LNCaP clone FGC (cell line): ENCODE measurements around the gene PRKAR1B.

ENCODE experiments used
- DNase-seq: peaks from one replicate; pipeline ENCODE4 v3.0.0-alpha.2; 2011; ENCODE audit warnings: low read depth
- H3K4me3 ChIP-seq: 2 replicates; pipeline ENCODE4 v1.5.1; 2011; ENCODE audit warnings: mild to moderate bottlenecking, low read depth, low read length, control low read depth
- TF ChIP-seq, protein P1 (sequence below): IDR thresholded peaks from 2 replicates; pipeline ENCODE4 v1.5.1; 2012; ENCODE audit warnings: mild to moderate bottlenecking; ENCODE audit not compliant: control insufficient read depth, insufficient read depth; ENCODE audit errors: extremely low read depth

The PRKAR1B gene

DNA sequence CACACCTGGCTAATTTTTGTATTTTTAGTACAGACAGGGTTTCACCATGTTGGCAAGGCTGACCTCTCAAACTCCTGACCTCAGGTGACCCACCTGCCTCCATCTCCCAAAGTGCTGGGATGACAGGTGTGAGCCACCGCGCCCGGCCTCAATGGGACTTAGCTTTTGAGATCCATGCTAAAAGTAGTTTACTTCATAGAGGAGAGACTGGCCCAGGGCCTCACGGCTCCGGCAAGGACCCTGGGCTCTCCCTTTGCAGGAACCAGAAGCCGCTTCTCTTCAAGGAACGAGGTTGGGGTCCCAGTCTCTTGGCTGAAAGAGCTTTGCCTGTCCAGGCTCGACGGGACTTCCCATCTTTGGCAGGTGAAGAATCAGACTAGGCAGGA, 30.7 kb downstream of the PRKAR1B start:
- TF ChIP-seq, protein P1, sequence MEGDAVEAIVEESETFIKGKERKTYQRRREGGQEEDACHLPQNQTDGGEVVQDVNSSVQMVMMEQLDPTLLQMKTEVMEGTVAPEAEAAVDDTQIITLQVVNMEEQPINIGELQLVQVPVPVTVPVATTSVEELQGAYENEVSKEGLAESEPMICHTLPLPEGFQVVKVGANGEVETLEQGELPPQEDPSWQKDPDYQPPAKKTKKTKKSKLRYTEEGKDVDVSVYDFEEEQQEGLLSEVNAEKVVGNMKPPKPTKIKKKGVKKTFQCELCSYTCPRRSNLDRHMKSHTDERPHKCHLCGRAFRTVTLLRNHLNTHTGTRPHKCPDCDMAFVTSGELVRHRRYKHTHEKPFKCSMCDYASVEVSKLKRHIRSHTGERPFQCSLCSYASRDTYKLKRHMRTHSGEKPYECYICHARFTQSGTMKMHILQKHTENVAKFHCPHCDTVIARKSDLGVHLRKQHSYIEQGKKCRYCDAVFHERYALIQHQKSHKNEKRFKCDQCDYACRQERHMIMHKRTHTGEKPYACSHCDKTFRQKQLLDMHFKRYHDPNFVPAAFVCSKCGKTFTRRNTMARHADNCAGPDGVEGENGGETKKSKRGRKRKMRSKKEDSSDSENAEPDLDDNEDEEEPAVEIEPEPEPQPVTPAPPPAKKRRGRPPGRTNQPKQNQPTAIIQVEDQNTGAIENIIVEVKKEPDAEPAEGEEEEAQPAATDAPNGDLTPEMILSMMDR: no peak
- DNase-seq: no peak
- H3K4me3 ChIP-seq: no peak overlapping the region

DNA sequence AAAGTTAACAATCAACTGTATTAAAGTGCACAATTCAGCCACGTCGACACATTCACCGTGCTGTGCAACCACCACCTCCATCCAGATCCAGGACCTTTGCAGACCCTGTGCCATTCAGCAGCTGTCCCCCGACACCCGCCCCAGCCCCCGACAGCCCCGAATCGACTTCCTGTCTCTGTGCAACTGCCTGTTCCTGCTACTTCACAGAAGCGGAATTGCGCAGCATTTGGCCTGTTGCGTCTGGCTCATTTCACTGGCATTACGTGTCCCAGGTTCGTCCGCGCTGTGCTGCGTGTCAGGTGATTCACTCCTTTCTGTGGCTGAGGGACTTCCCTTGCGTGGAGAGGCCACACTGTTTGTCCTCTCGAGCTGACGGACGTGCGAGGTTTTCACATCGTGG, 33.8 kb downstream of the PRKAR1B start:
- DNase-seq: no peak

DNA sequence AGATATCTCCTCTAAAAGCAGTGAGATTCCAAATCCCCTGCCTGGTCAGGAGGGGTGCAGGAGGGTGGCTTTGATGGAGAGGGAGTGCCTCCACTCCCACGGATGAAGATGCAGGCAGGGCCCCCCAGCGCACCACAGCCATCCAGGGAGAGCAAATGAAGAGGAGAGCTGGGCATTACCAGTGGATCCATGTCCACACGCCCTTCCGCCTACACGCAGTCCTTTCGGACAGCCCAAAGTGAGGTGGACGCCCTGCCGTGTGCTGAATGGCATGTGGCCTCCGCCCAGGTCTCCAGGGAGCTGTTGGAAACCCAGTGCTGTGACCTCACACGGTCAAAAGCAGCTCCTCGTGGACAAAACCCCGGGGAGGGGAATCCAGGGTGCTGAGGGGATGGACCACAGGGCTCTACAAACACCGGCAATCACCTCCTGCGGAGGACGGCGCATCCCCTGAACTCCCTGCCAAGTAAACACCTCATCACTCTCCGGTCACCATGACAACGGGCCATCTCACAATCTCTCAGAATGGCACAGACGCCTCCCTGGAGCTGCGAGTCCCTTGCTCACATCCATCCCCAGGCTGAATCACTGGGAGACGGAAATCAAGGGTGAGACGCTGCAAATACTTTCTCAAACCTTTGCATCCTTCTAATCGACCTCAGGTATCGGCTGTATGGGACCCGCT, 35.6 kb downstream of the PRKAR1B start:
- no peak for DNase-seq
- TF ChIP-seq, protein P1: no peak
- H3K4me3 ChIP-seq: no peak overlapping the region

More for the DNA sequence above, 33.8 kb downstream of the PRKAR1B start:
- TF ChIP-seq, protein P1: no peak
- H3K4me3 ChIP-seq: no peak overlapping the region

DNA sequence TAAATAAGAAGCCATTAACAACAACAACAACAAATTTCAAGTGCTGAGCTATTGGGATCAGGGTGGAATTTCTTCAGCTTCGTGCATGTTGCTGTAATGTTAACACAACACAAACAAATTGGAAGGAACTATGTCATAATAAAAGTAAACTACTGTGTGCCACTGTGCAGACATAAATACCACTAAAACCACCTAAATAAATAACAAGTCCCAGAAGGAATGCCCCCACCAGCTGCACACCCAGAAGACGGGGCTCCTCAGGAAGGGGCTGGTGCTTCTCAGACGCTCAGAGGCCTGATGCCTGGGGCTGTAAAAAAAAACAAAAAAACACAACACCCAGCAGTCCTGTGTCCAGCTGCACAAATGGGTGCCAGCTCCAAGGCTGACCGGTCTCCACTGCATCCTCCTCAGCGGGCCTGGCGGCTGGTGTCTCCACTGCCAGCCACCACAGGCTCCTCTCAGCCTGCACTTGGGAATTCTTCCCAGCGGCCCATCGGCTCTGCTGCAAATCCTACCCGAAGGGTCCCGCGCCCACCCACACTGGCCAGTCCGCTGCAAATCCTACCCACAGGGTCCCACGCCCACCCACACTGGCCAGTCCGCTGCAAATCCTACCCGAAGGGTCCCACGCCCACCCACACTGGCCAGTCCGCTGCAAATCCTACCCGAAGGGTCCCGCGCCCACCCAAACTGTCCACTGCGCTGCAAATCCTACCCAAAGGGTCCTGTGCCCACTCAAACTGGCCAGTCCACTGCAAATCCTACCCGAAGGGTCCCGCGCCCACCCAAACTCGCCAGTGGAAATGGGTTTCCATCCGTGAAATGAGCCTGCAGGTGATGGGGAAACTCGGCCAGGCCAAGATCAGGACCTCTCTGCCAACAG, 36.4 kb downstream of the PRKAR1B start:
- TF ChIP-seq, protein P1: no peak
- DNase-seq: no peak
- H3K4me3 ChIP-seq: no peak overlapping the region

DNA sequence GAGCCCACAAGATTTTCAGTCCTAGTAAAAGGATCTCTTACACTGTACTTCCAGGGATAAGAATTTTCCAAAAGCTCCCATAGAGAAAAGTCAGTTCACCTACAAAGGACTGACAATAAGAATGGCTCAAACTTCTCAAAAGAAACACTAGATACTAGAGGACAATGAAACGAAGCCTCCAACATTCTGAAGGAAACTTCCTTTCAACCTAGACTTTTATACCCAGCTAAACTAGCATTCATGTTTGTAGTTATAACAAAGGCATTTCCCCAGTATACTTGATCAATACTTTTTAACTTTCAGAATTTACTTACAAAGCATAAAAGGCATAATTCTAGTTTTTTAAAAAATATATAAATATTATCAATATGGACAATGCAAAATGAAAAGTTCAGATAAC, 41.5 kb downstream of the PRKAR1B start:
- TF ChIP-seq, protein P1: no peak
- no peak for DNase-seq
- no peak overlapping the region for H3K4me3 ChIP-seq

DNA sequence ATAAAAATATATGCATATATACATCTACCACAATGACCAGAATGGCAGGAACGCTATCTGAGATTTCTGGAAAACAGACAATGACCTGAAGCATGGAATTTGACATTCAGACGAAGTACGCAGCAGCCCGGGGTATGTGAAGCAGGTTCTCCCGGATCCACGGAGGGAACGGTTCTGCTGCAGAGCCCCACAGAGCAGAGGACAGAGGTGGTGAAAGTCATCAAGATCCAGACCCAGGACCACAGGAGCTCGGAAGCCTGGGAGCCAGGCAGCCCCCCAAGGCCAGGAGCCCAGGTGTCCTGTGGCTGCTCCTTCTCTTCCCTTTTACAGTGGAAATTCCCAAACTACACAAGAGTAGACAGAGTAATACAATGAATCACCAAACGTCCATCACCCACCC, 42.7 kb downstream of the PRKAR1B start:
- DNase-seq: no peak
- no peak overlapping the region for H3K4me3 ChIP-seq
- TF ChIP-seq, protein P1: no peak
